ENCODE results near the gene IL1RAPL2.

GRCh38 chrX:105744291-105744690 lies 1178.3 kb downstream of the IL1RAPL2 start:
- TF ChIP-seq POLR2A (IDR thresholded peaks at IDR 0.05) (no peak), POLR2AphosphoS5 (IDR thresholded peaks at IDR 0.05) (no peak)
- TF ChIP-seq, protein P1, sequence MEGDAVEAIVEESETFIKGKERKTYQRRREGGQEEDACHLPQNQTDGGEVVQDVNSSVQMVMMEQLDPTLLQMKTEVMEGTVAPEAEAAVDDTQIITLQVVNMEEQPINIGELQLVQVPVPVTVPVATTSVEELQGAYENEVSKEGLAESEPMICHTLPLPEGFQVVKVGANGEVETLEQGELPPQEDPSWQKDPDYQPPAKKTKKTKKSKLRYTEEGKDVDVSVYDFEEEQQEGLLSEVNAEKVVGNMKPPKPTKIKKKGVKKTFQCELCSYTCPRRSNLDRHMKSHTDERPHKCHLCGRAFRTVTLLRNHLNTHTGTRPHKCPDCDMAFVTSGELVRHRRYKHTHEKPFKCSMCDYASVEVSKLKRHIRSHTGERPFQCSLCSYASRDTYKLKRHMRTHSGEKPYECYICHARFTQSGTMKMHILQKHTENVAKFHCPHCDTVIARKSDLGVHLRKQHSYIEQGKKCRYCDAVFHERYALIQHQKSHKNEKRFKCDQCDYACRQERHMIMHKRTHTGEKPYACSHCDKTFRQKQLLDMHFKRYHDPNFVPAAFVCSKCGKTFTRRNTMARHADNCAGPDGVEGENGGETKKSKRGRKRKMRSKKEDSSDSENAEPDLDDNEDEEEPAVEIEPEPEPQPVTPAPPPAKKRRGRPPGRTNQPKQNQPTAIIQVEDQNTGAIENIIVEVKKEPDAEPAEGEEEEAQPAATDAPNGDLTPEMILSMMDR (IDR thresholded peaks at IDR 0.05): no peak

All from transverse colon (tissue), 4 donors.